HCT116 (cell line): ENCODE data around the gene IPCEF1.

ENCODE experiments used
- EZH2 ChIP-seq: fragments of 200-600 bp; sonication (generic); IDR thresholded peaks from 2 replicates; pipeline ENCODE4 v1.6.1; 2017; ENCODE audit warnings: antibody characterized with exemption, mixed run types
- TF ChIP-seq, protein P1 (sequence below), 3 experiments: fragments of 200-600 bp in 1 of 3; sonication (generic) in 1 of 3; IDR thresholded peaks in 2 of 3; conservative IDR thresholded peaks in 1 of 3; 2 replicates each; pipeline ENCODE4 v1.5.1; 2012 to 2017; ENCODE audit warnings: low read depth in 2 of 3, low read length in 2 of 3, antibody characterized with exemption in 1 of 3, borderline replicate concordance in 1 of 3, control low read depth in 1 of 3, mild to moderate bottlenecking in 1 of 3, mixed read lengths in 1 of 3, mixed run types in 1 of 3, moderate library complexity in 1 of 3; ENCODE audit not compliant: insufficient read depth in 1 of 3
- TF ChIP-seq, protein P2 (sequence below): IDR thresholded peaks from 2 replicates; pipeline ENCODE4 v1.6.1; 2012; ENCODE audit warnings: low read depth

DNA sequence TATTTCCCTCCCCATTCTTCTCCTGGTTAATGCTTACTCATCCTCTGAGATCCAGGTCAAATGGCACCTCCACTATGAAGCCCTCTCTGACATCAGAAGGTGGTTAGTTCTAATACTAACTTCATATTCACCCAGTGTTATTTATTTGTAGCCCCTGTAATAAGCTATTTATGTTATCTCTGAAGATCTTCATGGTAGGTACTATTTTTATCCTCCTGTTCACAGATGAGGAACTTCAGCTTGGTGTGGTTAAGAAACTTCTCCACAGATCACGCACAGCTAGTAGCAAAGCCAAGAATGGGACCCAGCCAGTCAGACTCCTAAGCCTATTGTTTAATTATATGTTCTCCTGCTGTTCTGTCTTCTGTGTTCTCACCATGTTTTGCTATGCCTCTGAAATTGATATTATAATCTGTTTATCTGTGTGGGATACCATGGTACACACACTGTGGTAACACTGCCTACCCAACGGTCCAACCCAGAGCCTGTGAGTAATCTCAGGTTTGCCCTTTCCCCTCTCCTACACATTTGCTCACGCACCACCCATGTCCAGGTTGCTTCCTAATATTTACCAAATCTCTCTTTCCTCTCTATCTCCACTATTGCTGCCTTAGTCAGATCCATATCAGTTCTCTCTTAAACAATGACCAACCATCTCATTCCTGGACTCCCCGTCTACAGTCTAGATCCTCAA, 98.4 kb downstream of the IPCEF1 start:
- TF ChIP-seq, protein P1, sequence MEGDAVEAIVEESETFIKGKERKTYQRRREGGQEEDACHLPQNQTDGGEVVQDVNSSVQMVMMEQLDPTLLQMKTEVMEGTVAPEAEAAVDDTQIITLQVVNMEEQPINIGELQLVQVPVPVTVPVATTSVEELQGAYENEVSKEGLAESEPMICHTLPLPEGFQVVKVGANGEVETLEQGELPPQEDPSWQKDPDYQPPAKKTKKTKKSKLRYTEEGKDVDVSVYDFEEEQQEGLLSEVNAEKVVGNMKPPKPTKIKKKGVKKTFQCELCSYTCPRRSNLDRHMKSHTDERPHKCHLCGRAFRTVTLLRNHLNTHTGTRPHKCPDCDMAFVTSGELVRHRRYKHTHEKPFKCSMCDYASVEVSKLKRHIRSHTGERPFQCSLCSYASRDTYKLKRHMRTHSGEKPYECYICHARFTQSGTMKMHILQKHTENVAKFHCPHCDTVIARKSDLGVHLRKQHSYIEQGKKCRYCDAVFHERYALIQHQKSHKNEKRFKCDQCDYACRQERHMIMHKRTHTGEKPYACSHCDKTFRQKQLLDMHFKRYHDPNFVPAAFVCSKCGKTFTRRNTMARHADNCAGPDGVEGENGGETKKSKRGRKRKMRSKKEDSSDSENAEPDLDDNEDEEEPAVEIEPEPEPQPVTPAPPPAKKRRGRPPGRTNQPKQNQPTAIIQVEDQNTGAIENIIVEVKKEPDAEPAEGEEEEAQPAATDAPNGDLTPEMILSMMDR (IDR thresholded peaks at IDR 0.05 in 2 of 3, conservative IDR thresholded peaks at IDR 0.05 in 1 of 3; ENCODE audit: borderline replicate concordance in 1 of 3, insufficient read depth in 1 of 3, low read depth in 2 of 3, low read length in 2 of 3): no peak
- TF ChIP-seq EZH2: no peak
- TF ChIP-seq, protein P2, sequence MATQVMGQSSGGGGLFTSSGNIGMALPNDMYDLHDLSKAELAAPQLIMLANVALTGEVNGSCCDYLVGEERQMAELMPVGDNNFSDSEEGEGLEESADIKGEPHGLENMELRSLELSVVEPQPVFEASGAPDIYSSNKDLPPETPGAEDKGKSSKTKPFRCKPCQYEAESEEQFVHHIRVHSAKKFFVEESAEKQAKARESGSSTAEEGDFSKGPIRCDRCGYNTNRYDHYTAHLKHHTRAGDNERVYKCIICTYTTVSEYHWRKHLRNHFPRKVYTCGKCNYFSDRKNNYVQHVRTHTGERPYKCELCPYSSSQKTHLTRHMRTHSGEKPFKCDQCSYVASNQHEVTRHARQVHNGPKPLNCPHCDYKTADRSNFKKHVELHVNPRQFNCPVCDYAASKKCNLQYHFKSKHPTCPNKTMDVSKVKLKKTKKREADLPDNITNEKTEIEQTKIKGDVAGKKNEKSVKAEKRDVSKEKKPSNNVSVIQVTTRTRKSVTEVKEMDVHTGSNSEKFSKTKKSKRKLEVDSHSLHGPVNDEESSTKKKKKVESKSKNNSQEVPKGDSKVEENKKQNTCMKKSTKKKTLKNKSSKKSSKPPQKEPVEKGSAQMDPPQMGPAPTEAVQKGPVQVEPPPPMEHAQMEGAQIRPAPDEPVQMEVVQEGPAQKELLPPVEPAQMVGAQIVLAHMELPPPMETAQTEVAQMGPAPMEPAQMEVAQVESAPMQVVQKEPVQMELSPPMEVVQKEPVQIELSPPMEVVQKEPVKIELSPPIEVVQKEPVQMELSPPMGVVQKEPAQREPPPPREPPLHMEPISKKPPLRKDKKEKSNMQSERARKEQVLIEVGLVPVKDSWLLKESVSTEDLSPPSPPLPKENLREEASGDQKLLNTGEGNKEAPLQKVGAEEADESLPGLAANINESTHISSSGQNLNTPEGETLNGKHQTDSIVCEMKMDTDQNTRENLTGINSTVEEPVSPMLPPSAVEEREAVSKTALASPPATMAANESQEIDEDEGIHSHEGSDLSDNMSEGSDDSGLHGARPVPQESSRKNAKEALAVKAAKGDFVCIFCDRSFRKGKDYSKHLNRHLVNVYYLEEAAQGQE: no peak
